K562 (cell line): ENCODE results near the gene ALDH7A1.

ENCODE experiments used
- E2F4 ChIP-seq: sonication (generic); formaldehyde crosslinking; IDR thresholded peaks from 2 replicates; pipeline ENCODE4 v1.8.0; 2022; ENCODE audit warnings: mild to moderate bottlenecking, low read depth, missing genetic modification reagents
- EGR1 ChIP-seq: fragments of 450-650 bp; conservative IDR thresholded peaks from 2 replicates; pipeline ENCODE4 v1.6.1; 2017; ENCODE audit warnings: mild to moderate bottlenecking
- EP300 ChIP-seq: IDR thresholded peaks from 2 replicates; pipeline ENCODE4 v1.6.1; 2012; ENCODE audit warnings: low read length, improper control_type of control experiment
- ERF ChIP-seq: fragments of 450-650 bp; formaldehyde crosslinking; IDR thresholded peaks from 2 replicates; pipeline ENCODE4 v1.4.0; 2020; ENCODE audit warnings: mild to moderate bottlenecking, mixed read lengths
- EZH2 ChIP-seq: IDR thresholded peaks from 2 replicates; pipeline ENCODE4 v1.6.1; 2012; ENCODE audit warnings: low read depth, mild to moderate bottlenecking, inconsistent platforms, low read length, borderline replicate concordance
- MAZ ChIP-seq, 2 experiments: fragments of 450-650 bp in 1 of 2; sonication (generic) in 1 of 2; formaldehyde crosslinking; IDR thresholded peaks in 1 of 2; conservative IDR thresholded peaks in 1 of 2; 2 replicates each; pipeline versions ENCODE4 v1.4.0 to v1.5.0; 2020; ENCODE audit warnings: mild to moderate bottlenecking in 1 of 2, missing genetic modification reagents in 1 of 2
- MXI1 ChIP-seq: IDR thresholded peaks from 2 replicates; pipeline ENCODE4 v1.6.1; 2011; ENCODE audit warnings: low read depth, mild to moderate bottlenecking, improper control_type of control experiment, low read length
- POLR2AphosphoS5 ChIP-seq: IDR thresholded peaks from 2 replicates; pipeline ENCODE4 v1.6.1; 2011; ENCODE audit warnings: mild to moderate bottlenecking, low read depth, low read length, moderate library complexity; ENCODE audit not compliant: control insufficient read depth, insufficient read depth
- RAD21 ChIP-seq, 2 experiments: fragments of 250-450 bp in 1 of 2; fragments of 450-650 bp in 1 of 2; sonication (Bioruptor Pico) in 1 of 2; formaldehyde crosslinking in 1 of 2; IDR thresholded peaks in 1 of 2; conservative IDR thresholded peaks in 1 of 2; 2 replicates each; pipeline versions ENCODE4 v1.4.0 to v1.8.0; 2020 to 2022; ENCODE audit warnings: mild to moderate bottlenecking in 2 of 2, moderate library complexity in 1 of 2
- RBM25 ChIP-seq: fragments of 200-400 bp; formaldehyde crosslinking; IDR thresholded peaks from 2 replicates; pipeline ENCODE4 v1.6.1; 2018; ENCODE audit warnings: low read length, low read depth, moderate library complexity; ENCODE audit not compliant: severe bottlenecking
- UBTF ChIP-seq, 2 experiments: IDR thresholded peaks; 2 replicates each; pipeline ENCODE4 v1.6.1; 2012; ENCODE audit warnings: improper control_type of control experiment in 2 of 2, low read depth in 2 of 2, low read length in 2 of 2, borderline replicate concordance in 1 of 2
- ZNF79 ChIP-seq: fragments of 250-450 bp; sonication (Bioruptor Pico); IDR thresholded peaks from 2 replicates; pipeline ENCODE4 v1.4.0; 2020; ENCODE audit warnings: low read depth, mild to moderate bottlenecking, moderate library complexity
- TF ChIP-seq, protein P1 (sequence below): fragments of 450-650 bp; conservative IDR thresholded peaks from 2 replicates; pipeline ENCODE4 v1.6.1; 2016; ENCODE audit warnings: missing genetic modification characterization, low read depth, mild to moderate bottlenecking, missing compliant biosample characterization, moderate library complexity
- TF ChIP-seq, protein P2 (sequence below), 3 experiments: IDR thresholded peaks in 2 of 3; conservative IDR thresholded peaks in 1 of 3; 2 replicates each; pipeline ENCODE4 v1.5.1; 2011 to 2012; ENCODE audit warnings: low read length in 3 of 3, mild to moderate bottlenecking in 3 of 3, control low read depth in 2 of 3, improper control_type of control experiment in 1 of 3, inconsistent platforms in 1 of 3, low read depth in 1 of 3, mixed read lengths in 1 of 3, moderate library complexity in 1 of 3; ENCODE audit not compliant: insufficient read depth in 2 of 3

GRCh38 chr5:126583761-126584160 lies 11.3 kb downstream of the ALDH7A1 start:
- TF ChIP-seq EP300 (no peak), MXI1 (no peak), UBTF (IDR thresholded peaks at IDR 0.05; ENCODE audit: borderline replicate concordance in 1 of 2, low read depth in 2 of 2, low read length in 2 of 2) (no peak), EZH2 (no peak), RBM25 (no peak), RAD21 (CRISPR knock-in tag; conservative IDR thresholded peaks at IDR 0.05 in 1 of 2, IDR thresholded peaks at IDR 0.05 in 1 of 2) (no peak), ZNF79 (no peak), MAZ (CRISPR knock-in tag; conservative IDR thresholded peaks at IDR 0.05 in 1 of 2, IDR thresholded peaks at IDR 0.05 in 1 of 2) (no peak), POLR2AphosphoS5 (no peak), E2F4 (CRISPR knock-in tag) (no peak), EGR1 (no peak), ERF (CRISPR knock-in tag) (no peak)
- TF ChIP-seq, protein P1, sequence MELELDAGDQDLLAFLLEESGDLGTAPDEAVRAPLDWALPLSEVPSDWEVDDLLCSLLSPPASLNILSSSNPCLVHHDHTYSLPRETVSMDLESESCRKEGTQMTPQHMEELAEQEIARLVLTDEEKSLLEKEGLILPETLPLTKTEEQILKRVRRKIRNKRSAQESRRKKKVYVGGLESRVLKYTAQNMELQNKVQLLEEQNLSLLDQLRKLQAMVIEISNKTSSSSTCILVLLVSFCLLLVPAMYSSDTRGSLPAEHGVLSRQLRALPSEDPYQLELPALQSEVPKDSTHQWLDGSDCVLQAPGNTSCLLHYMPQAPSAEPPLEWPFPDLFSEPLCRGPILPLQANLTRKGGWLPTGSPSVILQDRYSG (tag) = no peak
- TF ChIP-seq, protein P2, sequence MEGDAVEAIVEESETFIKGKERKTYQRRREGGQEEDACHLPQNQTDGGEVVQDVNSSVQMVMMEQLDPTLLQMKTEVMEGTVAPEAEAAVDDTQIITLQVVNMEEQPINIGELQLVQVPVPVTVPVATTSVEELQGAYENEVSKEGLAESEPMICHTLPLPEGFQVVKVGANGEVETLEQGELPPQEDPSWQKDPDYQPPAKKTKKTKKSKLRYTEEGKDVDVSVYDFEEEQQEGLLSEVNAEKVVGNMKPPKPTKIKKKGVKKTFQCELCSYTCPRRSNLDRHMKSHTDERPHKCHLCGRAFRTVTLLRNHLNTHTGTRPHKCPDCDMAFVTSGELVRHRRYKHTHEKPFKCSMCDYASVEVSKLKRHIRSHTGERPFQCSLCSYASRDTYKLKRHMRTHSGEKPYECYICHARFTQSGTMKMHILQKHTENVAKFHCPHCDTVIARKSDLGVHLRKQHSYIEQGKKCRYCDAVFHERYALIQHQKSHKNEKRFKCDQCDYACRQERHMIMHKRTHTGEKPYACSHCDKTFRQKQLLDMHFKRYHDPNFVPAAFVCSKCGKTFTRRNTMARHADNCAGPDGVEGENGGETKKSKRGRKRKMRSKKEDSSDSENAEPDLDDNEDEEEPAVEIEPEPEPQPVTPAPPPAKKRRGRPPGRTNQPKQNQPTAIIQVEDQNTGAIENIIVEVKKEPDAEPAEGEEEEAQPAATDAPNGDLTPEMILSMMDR (IDR thresholded peaks at IDR 0.05 in 2 of 3, conservative IDR thresholded peaks at IDR 0.05 in 1 of 3; ENCODE audit: insufficient read depth in 2 of 3, low read depth in 1 of 3, low read length in 3 of 3) = no peak
